IMR-90 (cell line): ENCODE data around the gene BHLHE23. TPM values are rescaled to one million over a fixed set of nuclear protein-coding genes. Genes with fewer than 3 reads are reported as not detected.

ENCODE experiments used
- ATAC-seq: fragments of 200-7000 bp; cut with Tn5 transposase; 2 replicates; pipeline ENCODE4 v1.9.1; 2020; ENCODE audit warnings: low read depth, mild to moderate bottlenecking, moderate library complexity
- BruUV-seq: library from RNA; stranded (reverse); fragments of 400-500 nt; replicated peaks from 2 replicates; lab custom pipeline; 2021; lab: Mats Ljungman, UMichigan
- CTCF ChIA-PET: fragments of 300-600 bp; formaldehyde crosslinking; extraction: SDS; loops from one replicate; lab custom pipeline; 2021; ENCODE audit warnings: antibody characterized with exemption; lab: Yijun Ruan, JAX
- POLR2A ChIA-PET: fragments of 300-600 bp; sonication (Branson Sonifier 250); formaldehyde crosslinking; loops from one replicate; lab custom pipeline; 2022; ENCODE audit warnings: antibody characterized with exemption; ENCODE audit not compliant: unreplicated experiment; lab: Charles Lee
- DNase-seq: peaks from one replicate; pipeline ENCODE4 v3.0.0; 2013
- H2AFZ ChIP-seq: replicated peaks from 2 replicates; pipeline ENCODE3; 2013; ENCODE audit warnings: low read length, mild to moderate bottlenecking; ENCODE audit not compliant: poor library complexity
- H2AK5ac ChIP-seq: 2 replicates; pipeline ENCODE4 v1.6.1; 2013; ENCODE audit warnings: low read depth, low read length, inconsistent platforms
- H2AK9ac ChIP-seq: replicated peaks from 2 replicates; pipeline ENCODE3; 2013; ENCODE audit warnings: mild to moderate bottlenecking, low read depth, low read length, moderate library complexity; ENCODE audit not compliant: poor library complexity
- H2BK120ac ChIP-seq: 2 replicates; pipeline ENCODE4 v1.6.1; 2013; ENCODE audit warnings: low read depth, low read length, inconsistent platforms
- H2BK15ac ChIP-seq: 3 replicates; pipeline ENCODE4 v1.6.1; 2013; ENCODE audit warnings: low read depth, low read length, inconsistent platforms
- H2BK20ac ChIP-seq: 2 replicates; pipeline ENCODE4 v1.6.1; 2013; ENCODE audit warnings: low read depth, mild to moderate bottlenecking, inconsistent platforms, low read length, moderate library complexity
- H2BK5ac ChIP-seq: 2 replicates; pipeline ENCODE4 v1.6.1; 2013; ENCODE audit warnings: mild to moderate bottlenecking, low read depth, low read length, inconsistent platforms; ENCODE audit not compliant: poor library complexity, severe bottlenecking
- H3K14ac ChIP-seq: replicated peaks from 2 replicates; pipeline ENCODE4 v1.6.1; 2013; ENCODE audit warnings: low read depth, low read length, inconsistent platforms
- H3K18ac ChIP-seq: 2 replicates; pipeline ENCODE4 v1.6.1; 2013; ENCODE audit warnings: low read depth, low read length, control low read depth
- H3K23ac ChIP-seq: 2 replicates; pipeline ENCODE4 v1.6.1; 2013; ENCODE audit warnings: low read depth, low read length, inconsistent platforms
- H3K27ac ChIP-seq: 2 replicates; pipeline ENCODE4 v1.5.1; 2013; ENCODE audit warnings: mild to moderate bottlenecking, control low read depth, low read length; ENCODE audit not compliant: insufficient read depth
- H3K27me3 ChIP-seq: 2 replicates; pipeline ENCODE4 v1.6.1; 2013; ENCODE audit warnings: low read length; ENCODE audit not compliant: control insufficient read depth, insufficient read depth
- H3K36me3 ChIP-seq: 2 replicates; pipeline ENCODE4 v1.6.1; 2013; ENCODE audit warnings: low read length, mixed read lengths; ENCODE audit not compliant: control insufficient read depth, insufficient read depth
- H3K4ac ChIP-seq: 2 replicates; pipeline ENCODE4 v1.6.1; 2013; ENCODE audit warnings: low read depth, low read length, inconsistent platforms
- H3K4me1 ChIP-seq: 2 replicates; pipeline ENCODE4 v1.6.1; 2013; ENCODE audit warnings: low read length, mixed read lengths; ENCODE audit not compliant: control insufficient read depth, insufficient read depth
- H3K4me2 ChIP-seq: 2 replicates; pipeline ENCODE4 v1.6.1; 2013; ENCODE audit warnings: low read depth, mild to moderate bottlenecking, control low read depth, low read length, moderate library complexity
- H3K4me3 ChIP-seq: 2 replicates; pipeline ENCODE4 v1.5.1; 2013; ENCODE audit warnings: low read depth, mild to moderate bottlenecking, control low read depth, low read length, moderate library complexity; ENCODE audit not compliant: insufficient read depth
- H3K56ac ChIP-seq: 2 replicates; pipeline ENCODE4 v1.6.1; 2013; ENCODE audit warnings: low read length, inconsistent platforms; ENCODE audit not compliant: insufficient read depth; ENCODE audit errors: extremely low read depth
- H3K79me1 ChIP-seq, 2 experiments: 2 replicates each; pipeline ENCODE4 v1.6.1; 2013; ENCODE audit warnings: low read length in 2 of 2, inconsistent platforms in 1 of 2, low read depth in 1 of 2
- H3K9ac ChIP-seq: 2 replicates; pipeline ENCODE4 v1.6.1; 2013; ENCODE audit warnings: low read depth, low read length, control low read depth
- H3K9me1 ChIP-seq: 2 replicates; pipeline ENCODE4 v1.6.1; 2013; ENCODE audit warnings: low read length, inconsistent platforms; ENCODE audit not compliant: insufficient read depth
- H3K9me3 ChIP-seq: 2 replicates; pipeline ENCODE4 v1.6.1; 2013; ENCODE audit warnings: low read length; ENCODE audit not compliant: control insufficient read depth, insufficient read depth
- H4K20me1 ChIP-seq: 2 replicates; pipeline ENCODE4 v1.6.1; 2013; ENCODE audit warnings: low read length, inconsistent platforms; ENCODE audit not compliant: insufficient read depth
- H4K5ac ChIP-seq: 2 replicates; pipeline ENCODE4 v1.6.1; 2013; ENCODE audit warnings: mild to moderate bottlenecking, low read depth, low read length, control low read depth
- H4K8ac ChIP-seq, 2 experiments: 2 replicates each; pipeline ENCODE4 v1.6.1; 2013; ENCODE audit warnings: low read depth in 2 of 2, low read length in 2 of 2, control low read depth in 1 of 2, inconsistent platforms in 1 of 2
- H4K91ac ChIP-seq: 2 replicates; pipeline ENCODE4 v1.6.1; 2013; ENCODE audit warnings: low read depth, low read length, inconsistent platforms; ENCODE audit not compliant: insufficient read depth
- CEBPB ChIP-seq: IDR thresholded peaks from 2 replicates; pipeline ENCODE4 v1.6.1; 2012; ENCODE audit warnings: low read depth, low read length, improper control_type of control experiment
- FOS ChIP-seq: fragments of 150-350 bp; IDR thresholded peaks from 2 replicates; pipeline ENCODE4 v1.6.1; 2016; ENCODE audit warnings: low read depth, low read length
- MAFK ChIP-seq: IDR thresholded peaks from 2 replicates; pipeline ENCODE4 v1.6.1; 2012; ENCODE audit warnings: low read depth, low read length, improper control_type of control experiment
- WGBS, 2 experiments: methylation state at CpG; one replicate each; pipeline versions ENCODE4 v1.1.5 to v1.1.7; 2013; ENCODE audit warnings: missing lambda C conversion rate in 2 of 2; ENCODE audit not compliant: insufficient read length in 1 of 2; ENCODE audit errors: extremely low coverage in 2 of 2; 5-methylcytosine and 5-hydroxymethylcytosine counted together
- dilution Hi-C: fragments of 300-500 bp; cut with HindIII; formaldehyde crosslinking; loops from one replicate; pipeline ENCODE4 v1.14.3; 2018; ENCODE audit warnings: low sequenced_read_pairs; ENCODE audit not compliant: unreplicated experiment
- in situ Hi-C: fragments of 300-500 bp; cut with MboI; formaldehyde crosslinking; loops from 3 replicates; pipeline ENCODE4 v1.14.3; 2019; ENCODE audit warnings: low sequenced_read_pairs, inconsistent platforms, mixed read lengths
- intact Hi-C: fragments of 100-400 bp; cut with micrococcal nuclease; formaldehyde crosslinking; loops from 2 replicates; pipeline ENCODE4 v1.10.0; 2022
- polyA plus RNA-seq, 3 experiments: library from polyadenylated mRNA; depleted of rRNA; stranded (reverse); fragments of >200 nt; gene quantifications; 2 replicates each; pipeline ENCODE4 v1.2.3, GENCODE V29; 2012; ENCODE audit warnings: low replicate concordance in 1 of 3
- total RNA-seq: library from RNA; depleted of rRNA; stranded (reverse); fragments of >200 nt; gene quantifications from 2 replicates; pipeline ENCODE4 v1.2.3, GENCODE V29; 2012

Gene BHLHE23
- total and polyA plus RNA-seq, 2 of the 4 experiments (the other 2 are of a cell fraction) = not detected

DNA sequence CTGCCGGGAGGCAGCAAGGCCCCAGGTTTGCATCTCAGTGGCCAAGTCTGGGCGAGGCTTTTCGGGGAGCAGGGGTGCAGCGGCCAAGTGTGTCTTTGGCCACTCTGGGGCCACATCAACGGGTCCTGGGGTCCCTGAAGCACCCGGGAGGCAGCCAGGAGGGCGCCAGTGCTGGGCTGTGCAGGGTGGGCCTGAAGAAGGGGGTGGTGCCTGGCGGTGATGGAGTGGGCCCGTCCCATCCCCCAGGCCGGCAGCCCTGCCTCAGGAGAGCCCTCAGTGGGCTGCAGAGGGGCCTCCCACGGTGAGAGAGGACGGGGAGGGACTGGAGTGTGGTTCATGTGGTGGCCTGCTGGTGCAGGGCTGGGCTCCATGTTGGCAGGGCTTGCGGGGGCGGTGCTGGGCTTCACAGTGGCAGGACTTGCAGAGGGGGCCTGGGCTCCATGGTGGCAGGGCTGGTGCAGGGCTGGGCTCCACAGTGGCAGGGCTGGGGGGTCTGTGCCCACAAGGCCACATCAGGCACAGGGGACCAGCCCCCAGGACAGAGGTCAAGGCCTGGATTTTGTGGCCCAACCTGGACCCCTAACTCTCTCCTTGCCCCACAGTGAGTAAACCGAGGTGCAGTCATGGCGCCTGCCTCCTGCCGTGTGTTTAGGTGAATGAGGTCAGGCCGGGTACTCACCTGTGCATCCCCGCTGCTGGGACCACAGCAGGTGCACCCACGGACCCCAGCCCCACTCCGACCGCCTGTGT, 10.5 kb upstream of the BHLHE23 start (continued):
- no peak for TF ChIP-seq CEBPB

DNA sequence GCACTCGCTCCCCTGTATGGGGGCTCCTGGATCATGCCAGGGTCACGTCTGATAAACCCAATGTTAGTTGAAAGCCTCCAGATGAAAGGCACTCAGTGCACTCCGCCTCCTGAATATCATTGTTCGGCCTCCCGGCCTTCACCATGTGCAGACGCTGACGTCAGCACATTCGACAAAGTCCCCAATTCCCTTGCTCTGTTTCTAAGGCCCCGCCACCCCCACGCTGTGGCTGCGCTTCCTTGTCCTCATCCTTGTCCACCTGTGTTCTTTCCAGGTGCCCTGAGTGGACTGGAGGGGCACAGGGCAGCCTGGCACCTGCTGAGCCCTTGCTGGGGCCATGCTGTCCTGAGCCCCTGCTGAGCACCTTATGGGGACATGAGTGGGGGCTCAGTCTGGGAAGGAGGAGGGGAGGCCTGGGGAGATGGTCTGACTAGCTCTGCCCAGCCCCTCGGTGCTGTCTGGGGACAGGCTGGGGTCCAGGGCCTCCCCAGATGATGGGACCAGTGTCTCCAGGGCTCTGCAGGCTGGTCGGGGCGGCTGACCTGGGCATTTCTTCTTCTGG, 9.8 kb upstream of the BHLHE23 start:
- no peak overlapping the region for H3K9ac ChIP-seq
- no peak overlapping the region for H3K14ac ChIP-seq
- H2BK120ac ChIP-seq = no peak overlapping the region
- no peak overlapping the region for H3K23ac ChIP-seq
- no peaks in the 10 kb centered on the region; the same call in 1 of the 2 replicates for H4K20me1 ChIP-seq
- H3K4me2 ChIP-seq = no peak overlapping the region
- H3K36me3 ChIP-seq = no peaks in the 10 kb centered on the region
- CTCF ChIA-PET = no interaction called here
- H2BK15ac ChIP-seq = no peak overlapping the region
- DNase-seq (no peak), ATAC-seq (no peak)
- no peak overlapping the region for H4K5ac ChIP-seq
- no peak overlapping the region for H3K27ac ChIP-seq
- POLR2A ChIA-PET = no interaction called here
- H3K27me3 ChIP-seq = peaks cover 72% of the 10 kb centered on the region
- H3K4ac ChIP-seq = no peak overlapping the region
- no peak overlapping the region for H3K4me3 ChIP-seq
- H4K8ac ChIP-seq = no peak overlapping the region
- in situ Hi-C loops (loop anchor here (10.0 to 25.0 kb wide), 2 partner anchors 142 to 329 kb away; no protein-coding TSS in a partner anchor), dilution Hi-C loops (no loop called here), intact Hi-C loops (no loop called here)
- H2BK20ac ChIP-seq = no peak overlapping the region
- no peak overlapping the region for H3K56ac ChIP-seq
- H3K4me1 ChIP-seq = no peaks in the 10 kb centered on the region
- no TSS peak for BruUV-seq
- H2BK5ac ChIP-seq = no peak overlapping the region
- no peak overlapping the region for H2AK9ac ChIP-seq
- no peak overlapping the region for H3K18ac ChIP-seq
- H2AK5ac ChIP-seq = no peak overlapping the region
- peaks cover 19% of the 10 kb centered on the region for H3K9me3 ChIP-seq
- 45% methylated on average over 12 of the region's 14 CpGs; no CpG with 5 or more reads in 1 of the 2 experiments for WGBS, 2 experiments
- H3K79me1 ChIP-seq = no peaks in the 10 kb centered on the region
- no peak overlapping the region for H2AFZ ChIP-seq
- TF ChIP-seq FOS = no peak
- TF ChIP-seq MAFK = peak; percentile 98
- no peaks in the 10 kb centered on the region for H3K9me1 ChIP-seq
- no peak overlapping the region for H4K91ac ChIP-seq
